ENCODE measurements around the gene ULK2. TPM values are rescaled to one million over a fixed set of nuclear protein-coding genes. Genes with fewer than 3 reads are reported as not detected.

Gene ULK2
- total RNA-seq, 1 experiment from 2014 or later: 30.2 TPM

DNA sequence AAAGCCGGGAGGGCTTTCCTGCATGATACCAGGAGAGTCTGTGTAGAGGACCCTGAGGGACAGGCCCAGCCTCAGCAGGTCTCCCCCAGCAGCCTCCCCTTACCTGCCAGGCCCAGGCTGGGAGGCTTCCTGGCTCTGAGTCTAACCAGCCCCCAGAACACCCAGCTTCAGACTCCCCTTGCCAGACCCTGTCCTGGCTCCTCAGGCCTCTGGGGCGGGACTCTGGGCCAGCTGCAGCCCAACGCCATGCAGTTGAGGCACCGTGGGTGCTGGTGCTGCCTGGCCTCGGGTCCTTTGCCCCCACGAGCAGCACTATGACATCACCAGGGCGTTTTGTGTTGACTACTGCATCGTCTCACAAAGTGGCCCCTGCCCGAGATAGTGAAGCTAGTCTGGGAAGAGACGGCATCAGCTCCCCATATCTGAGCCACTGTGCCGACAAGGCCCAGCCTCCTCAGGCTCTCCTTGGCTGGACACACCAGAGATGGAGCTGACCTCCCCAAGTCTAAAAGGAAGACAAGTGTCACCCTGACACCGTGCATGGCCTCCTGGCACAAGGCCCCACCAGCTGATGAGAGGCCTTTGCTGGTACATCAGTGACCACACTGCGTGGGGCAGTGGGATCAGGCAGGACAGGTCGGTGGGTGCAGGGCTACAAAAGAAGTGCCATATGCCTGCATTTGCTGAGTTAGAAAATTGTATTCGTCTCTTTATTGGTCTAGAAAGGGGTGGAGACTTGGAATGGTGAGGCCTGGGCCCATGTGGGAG lies 130.2 kb downstream of the ULK2 start:
- Histone ChIP-seq H2AFZ (ENCODE audit: low read length) (no peak overlapping the region), H4K20me1 (ENCODE audit: low read length) (no peaks in the 10 kb centered on the region), H3F3A (ENCODE audit: low read length, unreplicated experiment) (no peaks in the 10 kb centered on the region), H3K9me2 (replicated peaks; ENCODE audit: low read length) (no peaks in the 10 kb centered on the region), H3K9me3 (ENCODE audit: low read length) (no peaks in the 10 kb centered on the region), H3K36me3 (ENCODE audit: low read depth, low read length) (no peaks in the 10 kb centered on the region), H3K27me3 (ENCODE audit: low read length) (no peaks in the 10 kb centered on the region), H3K4me1 (ENCODE audit: insufficient read depth, low read length) (no peaks in the 10 kb centered on the region), H3K27ac (ENCODE audit: low read length) (no peak overlapping the region), H3K9ac (ENCODE audit: low read length) (no peak overlapping the region), H3K4me2 (ENCODE audit: low read length) (no peak overlapping the region), H3K79me2 (ENCODE audit: low read length) (no peaks in the 10 kb centered on the region), H3K4me3 (ENCODE audit: low read length) (no peak overlapping the region)
- ATAC-seq (no peak), DNase-seq (no peak)
- POLR2A ChIA-PET (ENCODE audit: unreplicated experiment): no interaction called here
- CTCF ChIA-PET: no interaction called here
- intact Hi-C loops (cut with micrococcal nuclease): no loop called here
- TF ChIP-seq EZH2 (IDR thresholded peaks at IDR 0.05; ENCODE audit: low read length, unreplicated experiment): no peak
- TF ChIP-seq EZH2phosphoT487 (IDR thresholded peaks at IDR 0.05; ENCODE audit: borderline replicate concordance, low read length): no peak
- no TSS peak for BruUV-seq (replicated peaks)

- H3K79me2 ChIP-seq (ENCODE audit: low read length): no peaks in the 10 kb centered on the region
- no peak overlapping the region for H3K4me2 ChIP-seq (ENCODE audit: low read length)
- H3K4me3 ChIP-seq (ENCODE audit: low read length): no peak overlapping the region
- no peaks in the 10 kb centered on the region for H3K4me1 ChIP-seq (ENCODE audit: insufficient read depth, low read length)
- H3K9ac ChIP-seq (ENCODE audit: low read length): no peak overlapping the region
- H2AFZ ChIP-seq (ENCODE audit: low read length): no peak overlapping the region
- ATAC-seq: no peak
- H3K9me2 ChIP-seq (replicated peaks; ENCODE audit: low read length): no peaks in the 10 kb centered on the region
- H3K9me3 ChIP-seq (ENCODE audit: low read length): no peaks in the 10 kb centered on the region
- no peaks in the 10 kb centered on the region for H4K20me1 ChIP-seq (ENCODE audit: low read length)
- H3F3A ChIP-seq (ENCODE audit: low read length, unreplicated experiment): no peaks in the 10 kb centered on the region
- POLR2A ChIA-PET (ENCODE audit: unreplicated experiment): interaction anchor here (0.5 kb wide), 1 partner anchor 89 kb away, joined by 7 read pairs; no protein-coding TSS in a partner anchor
- intact Hi-C loops (cut with micrococcal nuclease): no loop called here
- TF ChIP-seq, protein P1, sequence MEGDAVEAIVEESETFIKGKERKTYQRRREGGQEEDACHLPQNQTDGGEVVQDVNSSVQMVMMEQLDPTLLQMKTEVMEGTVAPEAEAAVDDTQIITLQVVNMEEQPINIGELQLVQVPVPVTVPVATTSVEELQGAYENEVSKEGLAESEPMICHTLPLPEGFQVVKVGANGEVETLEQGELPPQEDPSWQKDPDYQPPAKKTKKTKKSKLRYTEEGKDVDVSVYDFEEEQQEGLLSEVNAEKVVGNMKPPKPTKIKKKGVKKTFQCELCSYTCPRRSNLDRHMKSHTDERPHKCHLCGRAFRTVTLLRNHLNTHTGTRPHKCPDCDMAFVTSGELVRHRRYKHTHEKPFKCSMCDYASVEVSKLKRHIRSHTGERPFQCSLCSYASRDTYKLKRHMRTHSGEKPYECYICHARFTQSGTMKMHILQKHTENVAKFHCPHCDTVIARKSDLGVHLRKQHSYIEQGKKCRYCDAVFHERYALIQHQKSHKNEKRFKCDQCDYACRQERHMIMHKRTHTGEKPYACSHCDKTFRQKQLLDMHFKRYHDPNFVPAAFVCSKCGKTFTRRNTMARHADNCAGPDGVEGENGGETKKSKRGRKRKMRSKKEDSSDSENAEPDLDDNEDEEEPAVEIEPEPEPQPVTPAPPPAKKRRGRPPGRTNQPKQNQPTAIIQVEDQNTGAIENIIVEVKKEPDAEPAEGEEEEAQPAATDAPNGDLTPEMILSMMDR (conservative IDR thresholded peaks at IDR 0.05; ENCODE audit: low read depth, low read length): no peak
- TF ChIP-seq EZH2 (IDR thresholded peaks at IDR 0.05; ENCODE audit: low read length, unreplicated experiment) (no peak), EZH2phosphoT487 (IDR thresholded peaks at IDR 0.05; ENCODE audit: borderline replicate concordance, low read length) (no peak)
- H3K27ac ChIP-seq (ENCODE audit: low read length): no peak overlapping the region
- no peaks in the 10 kb centered on the region for H3K27me3 ChIP-seq (ENCODE audit: low read length)
- DNase-seq: no peak
- H3K36me3 ChIP-seq (ENCODE audit: low read depth, low read length): no peaks in the 10 kb centered on the region
- CTCF ChIA-PET: no interaction called here
- no TSS peak for BruUV-seq (replicated peaks)
Measured at GRCh38 chr17:19736071-19736470, 131.7 kb downstream of the ULK2 start.

- ATAC-seq: no peak
Measured at GRCh38 chr17:19733953-19734526, 133.7 kb downstream of the ULK2 start.

More at GRCh38 chr17:19733953-19734526, 133.7 kb downstream of the ULK2 start:
- Histone ChIP-seq H3K36me3 (ENCODE audit: low read depth, low read length) (no peaks in the 10 kb centered on the region), H3K27me3 (ENCODE audit: low read length) (no peaks in the 10 kb centered on the region), H3K9me3 (ENCODE audit: low read length) (no peaks in the 10 kb centered on the region), H3K79me2 (ENCODE audit: low read length) (no peaks in the 10 kb centered on the region), H3K4me3 (ENCODE audit: low read length) (no peak overlapping the region), H2AFZ (ENCODE audit: low read length) (no peak overlapping the region), H3K9me2 (replicated peaks; ENCODE audit: low read length) (no peaks in the 10 kb centered on the region), H4K20me1 (ENCODE audit: low read length) (no peaks in the 10 kb centered on the region), H3K4me2 (ENCODE audit: low read length) (no peak overlapping the region), H3K27ac (ENCODE audit: low read length) (no peak overlapping the region), H3F3A (ENCODE audit: low read length, unreplicated experiment) (no peaks in the 10 kb centered on the region), H3K4me1 (ENCODE audit: insufficient read depth, low read length) (no peaks in the 10 kb centered on the region), H3K9ac (ENCODE audit: low read length) (no peak overlapping the region)
- intact Hi-C loops (cut with micrococcal nuclease): no loop called here
- no peak for DNase-seq
- no peak for TF ChIP-seq EZH2 (IDR thresholded peaks at IDR 0.05; ENCODE audit: low read length, unreplicated experiment)
- TF ChIP-seq, protein P1 (conservative IDR thresholded peaks at IDR 0.05; ENCODE audit: low read depth, low read length): no peak
- TF ChIP-seq EZH2phosphoT487 (IDR thresholded peaks at IDR 0.05; ENCODE audit: borderline replicate concordance, low read length): no peak
- CTCF ChIA-PET: no interaction called here
- POLR2A ChIA-PET (ENCODE audit: unreplicated experiment): no interaction called here
- BruUV-seq (replicated peaks): no TSS peak

All from PC-3 (cell line).